K562 (cell line): Measurements from ENCODE around the gene SLC66A2. TPM values are rescaled to one million over a fixed set of nuclear protein-coding genes. Genes with fewer than 3 reads are reported as not detected.

Source experiments
- CBFA2T3 ChIP-seq: fragments of 450-650 bp; IDR thresholded peaks from 2 replicates; pipeline ENCODE4 v1.6.1; 2017
- FOXP1 ChIP-seq: sonication (generic); formaldehyde crosslinking; IDR thresholded peaks from 2 replicates; pipeline ENCODE4 v1.8.0; 2022; ENCODE audit warnings: mild to moderate bottlenecking, missing genetic modification reagents
- GTF2E2 ChIP-seq: fragments of 200-800 bp; sonication (Bioruptor generic); IDR thresholded peaks from 2 replicates; pipeline ENCODE4 v1.6.1; 2016; ENCODE audit warnings: missing genetic modification characterization, missing compliant biosample characterization
- IRF2 ChIP-seq: sonication (generic); formaldehyde crosslinking; IDR thresholded peaks from 2 replicates; pipeline ENCODE4 v1.8.1; 2022; ENCODE audit warnings: mild to moderate bottlenecking, missing genetic modification reagents
- KLF13 ChIP-seq: fragments of 450-650 bp; IDR thresholded peaks from 2 replicates; pipeline ENCODE4 v1.6.1; 2016; ENCODE audit warnings: missing genetic modification characterization, low read depth, mild to moderate bottlenecking, missing compliant biosample characterization, moderate library complexity, borderline replicate concordance
- MAFG ChIP-seq: fragments of 450-650 bp; conservative IDR thresholded peaks from 2 replicates; pipeline ENCODE4 v1.6.1; 2016; ENCODE audit warnings: missing genetic modification characterization, missing compliant biosample characterization
- MEF2D ChIP-seq: conservative IDR thresholded peaks from 2 replicates; pipeline ENCODE4 v1.6.1; 2016; ENCODE audit warnings: low read depth, missing genetic modification characterization, missing compliant biosample characterization
- MTA3 ChIP-seq: fragments of 450-650 bp; formaldehyde crosslinking; IDR thresholded peaks from 2 replicates; pipeline ENCODE4 v1.6.1; 2017; ENCODE audit warnings: mild to moderate bottlenecking, borderline replicate concordance
- PML ChIP-seq: IDR thresholded peaks from 2 replicates; pipeline ENCODE4 v1.6.1; 2012; ENCODE audit warnings: low read length, inconsistent platforms
- POLR2AphosphoS2 ChIP-seq: IDR thresholded peaks from 2 replicates; pipeline ENCODE4 v1.6.1; 2012; ENCODE audit warnings: low read length, improper control_type of control experiment
- POLR2B ChIP-seq: fragments of 450-650 bp; IDR thresholded peaks from 2 replicates; pipeline ENCODE4 v1.6.1; 2018; ENCODE audit warnings: low read depth; ENCODE audit not compliant: partially characterized antibody
- POU5F1 ChIP-seq: fragments of 150-350 bp; IDR thresholded peaks from 2 replicates; pipeline ENCODE4 v1.6.1; 2014; ENCODE audit warnings: borderline replicate concordance, low read length, low read depth, mild to moderate bottlenecking; ENCODE audit not compliant: partially characterized antibody
- RB1 ChIP-seq: fragments of 450-650 bp; IDR thresholded peaks from 2 replicates; pipeline ENCODE4 v1.6.1; 2017; ENCODE audit warnings: low read depth, mild to moderate bottlenecking
- SLC30A9 ChIP-seq: fragments of 250-450 bp; sonication (Bioruptor Pico); IDR thresholded peaks from 2 replicates; pipeline ENCODE4 v1.8.0; 2022; ENCODE audit warnings: mild to moderate bottlenecking, moderate library complexity
- TAF1 ChIP-seq: IDR thresholded peaks from 2 replicates; pipeline ENCODE4 v1.6.1; 2011; ENCODE audit warnings: mild to moderate bottlenecking, low read length, moderate library complexity; ENCODE audit not compliant: insufficient read depth, control insufficient read depth, severe bottlenecking; ENCODE audit errors: extremely low read depth
- TCF3 ChIP-seq: sonication (generic); formaldehyde crosslinking; IDR thresholded peaks from 2 replicates; pipeline ENCODE4 v1.4.0; 2020; ENCODE audit warnings: mild to moderate bottlenecking, missing genetic modification reagents
- TOE1 ChIP-seq, 2 experiments: fragments of 450-650 bp in 1 of 2; sonication (generic) in 1 of 2; formaldehyde crosslinking in 1 of 2; IDR thresholded peaks; 2 replicates each; pipeline versions ENCODE4 v1.7.1 to v1.8.0; 2016 to 2022; ENCODE audit warnings: borderline replicate concordance in 2 of 2, mild to moderate bottlenecking in 2 of 2, antibody characterized with exemption in 1 of 2, inconsistent platforms in 1 of 2, low read depth in 1 of 2, missing genetic modification reagents in 1 of 2, moderate library complexity in 1 of 2
- YY1 ChIP-seq, 3 experiments: IDR thresholded peaks; 2 replicates each; pipeline ENCODE4 v1.6.1; 2011; ENCODE audit warnings: low read length in 2 of 3, mild to moderate bottlenecking in 2 of 3, moderate library complexity in 2 of 3, borderline replicate concordance in 1 of 3, control low read depth in 1 of 3, low read depth in 1 of 3; ENCODE audit not compliant: insufficient read depth in 3 of 3, insufficient replicate concordance in 2 of 3, control insufficient read depth in 1 of 3, insufficient read length in 1 of 3; ENCODE audit errors: extremely low read depth in 1 of 3
- ZBTB12 ChIP-seq: fragments of 250-450 bp; sonication (Bioruptor Pico); IDR thresholded peaks from 2 replicates; pipeline ENCODE4 v1.4.0; 2020
- ZBTB33 ChIP-seq: sonication (generic); formaldehyde crosslinking; IDR thresholded peaks from 2 replicates; pipeline ENCODE4 v1.8.1; 2023; ENCODE audit warnings: mild to moderate bottlenecking, missing genetic modification reagents
- ZBTB5 ChIP-seq: fragments of 450-650 bp; IDR thresholded peaks from 2 replicates; pipeline ENCODE4 v1.6.1; 2017; ENCODE audit warnings: antibody characterized with exemption
- ZNF146 ChIP-seq: IDR thresholded peaks from one replicate; pipeline ENCODE4 v1.6.1; 2018; ENCODE audit warnings: missing compliant biosample characterization; ENCODE audit not compliant: unreplicated experiment
- ZNF224 ChIP-seq: sonication (generic); formaldehyde crosslinking; IDR thresholded peaks from 2 replicates; pipeline ENCODE4 v1.8.0; 2022; ENCODE audit warnings: mild to moderate bottlenecking, missing genetic modification reagents
- ZNF324 ChIP-seq: fragments of 250-450 bp; sonication (Bioruptor Pico); IDR thresholded peaks from 2 replicates; pipeline ENCODE4 v1.4.0; 2020; ENCODE audit warnings: mild to moderate bottlenecking
- ZNF717 ChIP-seq: fragments of 250-450 bp; sonication (Bioruptor Pico); IDR thresholded peaks from 2 replicates; pipeline ENCODE4 v1.5.0; 2021
- ZNF77 ChIP-seq: fragments of 250-450 bp; sonication (Bioruptor Pico); IDR thresholded peaks from 2 replicates; pipeline ENCODE4 v1.5.0; 2020
- polyA plus RNA-seq, 8 experiments: library from polyadenylated mRNA; depleted of rRNA in 4 of 8; stranded (reverse) in 5 of 8; unstranded in 3 of 8; fragments of >200 nt; fragmentation: Nextera tagmentation in 2 of 8; fragmentation: Illumina TruSeq in 1 of 8; extraction: Ambion mirVana in 2 of 8; extraction: Trizol in 1 of 8; gene quantifications; 2 replicates each; pipeline versions ENCODE4 v1.2.1 to v1.2.3, GENCODE V29; 2011 to 2014; ENCODE audit warnings: inconsistent platforms in 1 of 8, missing spikeins in 1 of 8
- total RNA-seq, 7 experiments: library from RNA; depleted of rRNA in 6 of 7; stranded (reverse); fragments of >200 nt in 6 of 7; fragmentation: Illumina TruSeq in 2 of 7; extraction: Trizol in 2 of 7; gene quantifications; 2 replicates each; pipeline versions ENCODE4 v1.2.1 to v1.2.3, GENCODE V29; 2011 to 2021; ENCODE audit warnings: low replicate concordance in 1 of 7

The SLC66A2 gene
- total and polyA plus RNA-seq, 9 of the 15 experiments (the other 6 are each of a cell fraction or from before 2014, with no cell fraction given): 0.25 to 17.5 (median 5.6) TPM

- TF ChIP-seq ZBTB33 (CRISPR knock-in tag) (no peak), ZBTB12 (CRISPR knock-in tag) (no peak), FOXP1 (no peak), POU5F1 (no peak), CBFA2T3 (no peak; the same call in 1 of the 2 replicates), MTA3 (no peak), KLF13 (tag) (no peak), ZNF77 (CRISPR knock-in tag) (no peak), MAFG (tag) (no peak), ZNF717 (CRISPR knock-in tag) (no peak), IRF2 (CRISPR knock-in tag) (no peak), RB1 (peak; percentile 73; the same call in 1 of the 2 replicates), TOE1 (IDR thresholded peaks at IDR 0.05; ENCODE audit: borderline replicate concordance) (no peak), TOE1 (CRISPR knock-in tag; IDR thresholded peaks at IDR 0.05; ENCODE audit: borderline replicate concordance, low read depth) (no peak), SLC30A9 (CRISPR knock-in tag) (no peak), PML (no peak), ZNF224 (no peak), TAF1 (no peak), ZNF324 (CRISPR knock-in tag) (no peak), POLR2AphosphoS2 (no peak), ZNF146 (no peak), YY1 (IDR thresholded peaks at IDR 0.05; ENCODE audit: borderline replicate concordance in 1 of 3, control insufficient read depth in 1 of 3, extremely low read depth in 1 of 3, insufficient read depth in 3 of 3, insufficient read length in 1 of 3, insufficient replicate concordance in 2 of 3, low read depth in 1 of 3, low read length in 2 of 3) (peak in 2 of 3 experiments; percentile 11 to 42), POLR2B (no peak), MEF2D (tag) (no peak), TCF3 (CRISPR knock-in tag) (no peak; the same call in 1 of the 2 replicates), ZBTB5 (no peak), GTF2E2 (tag) (no peak)
Observed at GRCh38 chr18:79988071-79988450, 36.6 kb upstream of the SLC66A2 start (continued).
